Epithelial cell of proximal tubule (primary cell): Measurements from ENCODE around the gene PRKCE. TPM values are rescaled to one million over a fixed set of nuclear protein-coding genes. Genes with fewer than 3 reads are reported as not detected.
A peak's percentile ranks its signal among the peaks of the same experiment; 100 is the strongest.

ENCODE experiments used
- DNase-seq: peaks from one replicate; pipeline ENCODE4 v3.0.0-alpha.2; 2011; ENCODE audit warnings: low read depth
- H3K4me3 ChIP-seq: 2 replicates; pipeline ENCODE4 v1.5.1; 2011; ENCODE audit warnings: low read depth, mild to moderate bottlenecking, low read length
- total RNA-seq: library from RNA; depleted of rRNA; stranded (reverse); fragments of >200 nt; gene quantifications from 2 replicates; pipeline ENCODE4 v1.2.3, GENCODE V29; 2015
- TF ChIP-seq, protein P1 (sequence below): conservative IDR thresholded peaks from 2 replicates; pipeline ENCODE4 v1.5.1; 2012; ENCODE audit warnings: low read depth, mild to moderate bottlenecking, low read length

Gene PRKCE
- total RNA-seq, 1 donor from 2014 or later, result 2.5 TPM

GRCh38 chr2:45821558-45822271, 170.2 kb downstream of the PRKCE start:
- peak; percentile 55 for DNase-seq
- no peak overlapping the region for H3K4me3 ChIP-seq
- TF ChIP-seq, protein P1, sequence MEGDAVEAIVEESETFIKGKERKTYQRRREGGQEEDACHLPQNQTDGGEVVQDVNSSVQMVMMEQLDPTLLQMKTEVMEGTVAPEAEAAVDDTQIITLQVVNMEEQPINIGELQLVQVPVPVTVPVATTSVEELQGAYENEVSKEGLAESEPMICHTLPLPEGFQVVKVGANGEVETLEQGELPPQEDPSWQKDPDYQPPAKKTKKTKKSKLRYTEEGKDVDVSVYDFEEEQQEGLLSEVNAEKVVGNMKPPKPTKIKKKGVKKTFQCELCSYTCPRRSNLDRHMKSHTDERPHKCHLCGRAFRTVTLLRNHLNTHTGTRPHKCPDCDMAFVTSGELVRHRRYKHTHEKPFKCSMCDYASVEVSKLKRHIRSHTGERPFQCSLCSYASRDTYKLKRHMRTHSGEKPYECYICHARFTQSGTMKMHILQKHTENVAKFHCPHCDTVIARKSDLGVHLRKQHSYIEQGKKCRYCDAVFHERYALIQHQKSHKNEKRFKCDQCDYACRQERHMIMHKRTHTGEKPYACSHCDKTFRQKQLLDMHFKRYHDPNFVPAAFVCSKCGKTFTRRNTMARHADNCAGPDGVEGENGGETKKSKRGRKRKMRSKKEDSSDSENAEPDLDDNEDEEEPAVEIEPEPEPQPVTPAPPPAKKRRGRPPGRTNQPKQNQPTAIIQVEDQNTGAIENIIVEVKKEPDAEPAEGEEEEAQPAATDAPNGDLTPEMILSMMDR, result no peak

- TF ChIP-seq, protein P1, result no peak
- DNase-seq, result no peak
- no peak overlapping the region for H3K4me3 ChIP-seq
These were observed 170.8 kb downstream of the PRKCE start for GRCh38 chr2:45822272-45822630.

GRCh38 chr2:45823723-45824206, 172.3 kb downstream of the PRKCE start:
- DNase-seq, result no peak
- TF ChIP-seq, protein P1, result no peak

DNA sequence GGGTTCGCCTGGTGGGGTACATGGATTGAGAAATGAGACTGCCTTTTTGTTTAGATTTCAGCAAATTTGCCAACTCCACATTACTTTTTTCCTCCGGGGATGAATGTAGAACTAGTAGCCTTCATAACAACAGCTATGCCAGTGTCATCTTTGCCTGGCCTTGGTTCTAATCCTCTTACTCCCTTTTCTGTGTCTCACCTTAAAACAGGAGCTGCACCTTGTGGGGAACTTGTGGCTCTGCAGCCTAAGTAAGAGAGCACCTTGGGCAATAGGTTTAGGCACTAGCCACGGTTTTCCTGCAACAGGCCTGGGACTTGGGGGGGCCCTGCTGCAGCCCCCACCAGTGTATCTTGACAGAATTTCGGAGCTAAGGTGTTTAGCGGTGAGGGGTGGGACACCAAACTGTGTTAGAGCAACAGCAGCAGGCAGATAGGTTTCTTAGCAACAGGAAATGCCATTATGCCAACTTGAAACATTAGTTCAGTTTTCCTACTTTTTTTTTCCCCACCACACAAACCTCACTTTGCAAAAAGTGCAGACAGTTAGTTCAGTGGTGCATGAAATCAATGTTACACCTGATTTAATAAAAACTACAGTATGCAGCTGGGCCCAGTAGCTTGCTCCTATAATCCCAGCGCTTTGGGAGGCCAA, 173.7 kb downstream of the PRKCE start:
- TF ChIP-seq, protein P1, result peak; percentile 31
- no peak for DNase-seq
- H3K4me3 ChIP-seq, result no peak overlapping the region

More at GRCh38 chr2:45823723-45824206, 172.3 kb downstream of the PRKCE start:
- H3K4me3 ChIP-seq, result no peak overlapping the region

GRCh38 chr2:45826460-45826859, 175.0 kb downstream of the PRKCE start:
- TF ChIP-seq, protein P1, result no peak
- no peak for DNase-seq
- no peak overlapping the region for H3K4me3 ChIP-seq

- TF ChIP-seq, protein P1, result no peak
- no peak overlapping the region for H3K4me3 ChIP-seq
- no peak for DNase-seq
These were observed 175.6 kb downstream of the PRKCE start for GRCh38 chr2:45826884-45827635.
